GM23338 (cell line): Measurements from ENCODE around the gene TMEM94. TPM values are rescaled to one million over a fixed set of nuclear protein-coding genes. Genes with fewer than 3 reads are reported as not detected.

Experiments
- ATAC-seq: fragments of 200-7000 bp; cut with Tn5 transposase; 3 replicates; pipeline ENCODE4 v1.9.1; 2020
- DNase-seq: peaks from one replicate; pipeline ENCODE4 v3.0.0-alpha.2; 2015; ENCODE audit warnings: low spot score
- H2AFZ ChIP-seq: fragments of 200-600 bp; sonication (generic); 2 replicates; pipeline ENCODE4 v1.8.0; 2016; ENCODE audit warnings: antibody characterized with exemption, mild to moderate bottlenecking, moderate library complexity
- H3F3A ChIP-seq: fragments of 200-600 bp; sonication (generic); replicated peaks from 2 replicates; pipeline ENCODE4 v1.8.0; 2017; ENCODE audit warnings: antibody characterized with exemption, mixed run types, low read depth
- H3K27ac ChIP-seq: fragments of 200-600 bp; sonication (generic); 2 replicates; pipeline ENCODE4 v1.6.1; 2016; ENCODE audit warnings: low read depth
- H3K27me3 ChIP-seq: fragments of 200-600 bp; sonication (generic); 2 replicates; pipeline ENCODE4 v1.8.0; 2016; ENCODE audit warnings: mild to moderate bottlenecking, mixed run types, moderate library complexity; ENCODE audit not compliant: insufficient read depth
- H3K36me3 ChIP-seq: fragments of 200-600 bp; sonication (generic); 2 replicates; pipeline ENCODE4 v1.8.0; 2016; ENCODE audit warnings: mild to moderate bottlenecking; ENCODE audit not compliant: insufficient read depth
- H3K4me1 ChIP-seq: fragments of 200-600 bp; sonication (generic); 2 replicates; pipeline ENCODE4 v1.8.0; 2016; ENCODE audit warnings: mild to moderate bottlenecking, moderate library complexity; ENCODE audit not compliant: insufficient read depth
- H3K4me2 ChIP-seq: fragments of 200-600 bp; sonication (generic); 2 replicates; pipeline ENCODE4 v1.7.1; 2017; ENCODE audit warnings: mixed run types
- H3K4me3 ChIP-seq: fragments of 200-600 bp; sonication (generic); 2 replicates; pipeline ENCODE4 v1.6.1; 2016; ENCODE audit warnings: mixed run types
- H3K79me2 ChIP-seq: fragments of 200-600 bp; sonication (generic); replicated peaks from 2 replicates; pipeline ENCODE4 v1.8.0; 2017; ENCODE audit warnings: mild to moderate bottlenecking; ENCODE audit not compliant: insufficient read depth
- H3K9me2 ChIP-seq: fragments of 200-600 bp; sonication (generic); 2 replicates; pipeline ENCODE4 v1.8.0; 2017; ENCODE audit not compliant: insufficient read depth
- H4K20me1 ChIP-seq: fragments of 200-600 bp; sonication (generic); replicated peaks from 2 replicates; pipeline ENCODE4 v1.8.0; 2017; ENCODE audit warnings: mild to moderate bottlenecking; ENCODE audit not compliant: insufficient read depth
- H3K27ac Mint-ChIP-seq: 2 replicates; pipeline ENCODE4 v1.8.0; 2020; ENCODE audit warnings: inconsistent platforms, mild to moderate bottlenecking, moderate library complexity, mixed read lengths
- H3K27me3 Mint-ChIP-seq: 3 replicates; pipeline ENCODE4 v1.8.0; 2022; ENCODE audit warnings: low read depth, mild to moderate bottlenecking, moderate library complexity, mixed read lengths, inconsistent platforms; ENCODE audit not compliant: insufficient read depth, poor library complexity
- H3K36me3 Mint-ChIP-seq: 3 replicates; pipeline ENCODE4 v1.8.0; 2021; ENCODE audit warnings: low read depth, mild to moderate bottlenecking, inconsistent platforms, moderate library complexity, mixed read lengths
- H3K4me1 Mint-ChIP-seq: 3 replicates; pipeline ENCODE4 v1.8.0; 2020; ENCODE audit warnings: mild to moderate bottlenecking, inconsistent platforms, mixed read lengths
- H3K4me3 Mint-ChIP-seq: 3 replicates; pipeline ENCODE4 v1.8.0; 2021; ENCODE audit warnings: moderate library complexity, mild to moderate bottlenecking, inconsistent platforms, mixed read lengths
- H3K9me3 Mint-ChIP-seq: 3 replicates; pipeline ENCODE4 v1.8.0; 2020; ENCODE audit warnings: moderate library complexity, mild to moderate bottlenecking, inconsistent platforms, mixed read lengths
- EZH2 ChIP-seq: fragments of 200-600 bp; sonication (generic); IDR thresholded peaks from one replicate; pipeline ENCODE4 v1.8.0; 2017; ENCODE audit warnings: antibody characterized with exemption, mild to moderate bottlenecking, low read depth; ENCODE audit not compliant: unreplicated experiment
- EZH2phosphoT487 ChIP-seq: fragments of 200-600 bp; sonication (generic); IDR thresholded peaks from one replicate; pipeline ENCODE4 v1.8.1; 2018; ENCODE audit warnings: antibody characterized with exemption; ENCODE audit not compliant: unreplicated experiment
- NANOG ChIP-seq: IDR thresholded peaks from 2 replicates; pipeline ENCODE4 v1.6.1; 2016; ENCODE audit warnings: antibody characterized with exemption, borderline replicate concordance
- STAT1 ChIP-seq: IDR thresholded peaks from one replicate; pipeline ENCODE4 v1.6.1; 2016; ENCODE audit warnings: antibody characterized with exemption; ENCODE audit not compliant: unreplicated experiment
- ZNF114 ChIP-seq: fragments of 250-450 bp; sonication (Bioruptor Pico); IDR thresholded peaks from 2 replicates; pipeline ENCODE4 v1.5.0; 2020; ENCODE audit warnings: mild to moderate bottlenecking, moderate library complexity
- ZNF462 ChIP-seq: fragments of 250-450 bp; sonication (Bioruptor Pico); IDR thresholded peaks from 2 replicates; pipeline ENCODE4 v1.5.0; 2020; ENCODE audit warnings: mild to moderate bottlenecking, moderate library complexity
- polyA plus RNA-seq: library from polyadenylated mRNA; unstranded; fragments of >200 nt; fragmentation: Nextera tagmentation; extraction: Ambion mirVana; gene quantifications from 2 replicates; pipeline ENCODE4 v1.2.1, GENCODE V29; 2016
- total RNA-seq: library from RNA; depleted of rRNA; stranded (reverse); fragments of >200 nt; shearing (Covaris generic); gene quantifications from 2 replicates; pipeline ENCODE4 v1.2.3, GENCODE V29; 2014
- TF ChIP-seq, protein P1 (sequence below), 2 experiments: fragments of 200-600 bp in 1 of 2; sonication (generic) in 1 of 2; conservative IDR thresholded peaks; 2 replicates each; pipeline versions ENCODE4 v1.5.1 to v1.6.1; 2016 to 2017; ENCODE audit warnings: antibody characterized with exemption in 2 of 2, low read depth in 2 of 2, mild to moderate bottlenecking in 2 of 2, moderate library complexity in 1 of 2

The TMEM94 gene
- total and polyA plus RNA-seq, 2 experiments from 2014 or later = 24.0 to 66.0 TPM

DNA sequence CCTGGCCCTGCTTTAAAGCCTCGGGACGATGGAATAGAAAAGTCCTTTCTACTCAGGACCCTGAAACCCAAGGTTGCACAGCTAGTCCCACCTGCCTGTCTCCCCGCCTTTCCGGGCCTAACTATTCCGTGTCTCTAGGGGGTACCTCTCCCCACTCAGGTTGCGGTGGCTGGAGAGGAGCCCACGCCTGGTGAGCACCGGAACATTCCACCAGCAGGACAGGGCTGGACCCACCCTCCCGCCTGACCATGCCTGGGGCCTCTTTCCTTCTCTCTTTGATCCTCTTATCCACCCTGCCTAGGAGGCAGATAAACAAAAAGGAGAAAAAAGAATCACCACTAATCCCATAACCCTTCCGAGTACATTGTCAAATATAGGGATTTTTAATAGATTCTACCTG is 79.9 kb downstream of the TMEM94 start:
- Histone ChIP-seq H3K27me3 (no peaks in the 10 kb centered on the region), H3K4me2 (no peak overlapping the region), H3F3A (no peaks in the 10 kb centered on the region), H3K4me1 (no peaks in the 10 kb centered on the region), H3K79me2 (no peaks in the 10 kb centered on the region), H4K20me1 (no peaks in the 10 kb centered on the region; the same call in 1 of the 2 replicates), H2AFZ (no peak overlapping the region), H3K4me3 (no peak overlapping the region), H3K9me2 (no peaks in the 10 kb centered on the region), H3K27ac (no peak overlapping the region), H3K36me3 (no peaks in the 10 kb centered on the region)
- Mint-ChIP-seq H3K4me1 (peaks cover 8% of the 10 kb centered on the region), H3K27ac (no peak overlapping the region), H3K9me3 (no peaks in the 10 kb centered on the region), H3K27me3 (peaks cover 3% of the 10 kb centered on the region), H3K36me3 (peaks cover 5% of the 10 kb centered on the region; the same call in 2 of the 3 replicates), H3K4me3 (no peak overlapping the region)
- ATAC-seq (no peak), DNase-seq (no peak)
- TF ChIP-seq NANOG = no peak
- no peak for TF ChIP-seq EZH2phosphoT487
- no peak for TF ChIP-seq ZNF114 (CRISPR knock-in tag)
- no peak for TF ChIP-seq ZNF462
- TF ChIP-seq, protein P1, sequence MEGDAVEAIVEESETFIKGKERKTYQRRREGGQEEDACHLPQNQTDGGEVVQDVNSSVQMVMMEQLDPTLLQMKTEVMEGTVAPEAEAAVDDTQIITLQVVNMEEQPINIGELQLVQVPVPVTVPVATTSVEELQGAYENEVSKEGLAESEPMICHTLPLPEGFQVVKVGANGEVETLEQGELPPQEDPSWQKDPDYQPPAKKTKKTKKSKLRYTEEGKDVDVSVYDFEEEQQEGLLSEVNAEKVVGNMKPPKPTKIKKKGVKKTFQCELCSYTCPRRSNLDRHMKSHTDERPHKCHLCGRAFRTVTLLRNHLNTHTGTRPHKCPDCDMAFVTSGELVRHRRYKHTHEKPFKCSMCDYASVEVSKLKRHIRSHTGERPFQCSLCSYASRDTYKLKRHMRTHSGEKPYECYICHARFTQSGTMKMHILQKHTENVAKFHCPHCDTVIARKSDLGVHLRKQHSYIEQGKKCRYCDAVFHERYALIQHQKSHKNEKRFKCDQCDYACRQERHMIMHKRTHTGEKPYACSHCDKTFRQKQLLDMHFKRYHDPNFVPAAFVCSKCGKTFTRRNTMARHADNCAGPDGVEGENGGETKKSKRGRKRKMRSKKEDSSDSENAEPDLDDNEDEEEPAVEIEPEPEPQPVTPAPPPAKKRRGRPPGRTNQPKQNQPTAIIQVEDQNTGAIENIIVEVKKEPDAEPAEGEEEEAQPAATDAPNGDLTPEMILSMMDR (conservative IDR thresholded peaks at IDR 0.05; ENCODE audit: low read depth in 2 of 2) = no peak
- no peak for TF ChIP-seq EZH2
- TF ChIP-seq STAT1 = no peak
